GM12872 (cell line): Measurements from ENCODE around the gene SCML1.

Experiments
- CTCF ChIP-seq: IDR thresholded peaks from 3 replicates; pipeline ENCODE4 v1.5.1; 2011; ENCODE audit warnings: low read depth, mild to moderate bottlenecking, low read length, moderate library complexity; ENCODE audit not compliant: insufficient read depth

The SCML1 gene

GRCh38 chrX:17801431-17801830, 64.1 kb downstream of the SCML1 start:
- no peak for TF ChIP-seq CTCF

- TF ChIP-seq CTCF: no peak
Observed at GRCh38 chrX:17802756-17803155, 65.5 kb downstream of the SCML1 start.

- no peak for TF ChIP-seq CTCF
Observed at GRCh38 chrX:17803449-17803848, 66.2 kb downstream of the SCML1 start.
